ENCODE results near the gene CIRBP.

GRCh38 chr19:1229924-1230782, 39.0 kb upstream of the CIRBP start:
- TF ChIP-seq YY1 (IDR thresholded peaks at IDR 0.05; ENCODE audit: low read depth) (no peak), POLR2AphosphoS5 (IDR thresholded peaks at IDR 0.05; ENCODE audit: low read depth, low read length) (no peak), CTCF (IDR thresholded peaks at IDR 0.05) (no peak), TEAD4 (IDR thresholded peaks at IDR 0.05; ENCODE audit: borderline replicate concordance, insufficient read depth) (no peak), TAF1 (IDR thresholded peaks at IDR 0.05; ENCODE audit: borderline replicate concordance, low read depth, low read length) (no peak), ELF1 (IDR thresholded peaks at IDR 0.05) (no peak), IRF3 (IDR thresholded peaks at IDR 0.05; ENCODE audit: low read depth, low read length) (no peak), FOXJ3 (CRISPR knock-in tag; IDR thresholded peaks at IDR 0.05) (no peak), TCF12 (IDR thresholded peaks at IDR 0.05) (no peak), EZH2phosphoT487 (IDR thresholded peaks at IDR 0.05; ENCODE audit: borderline replicate concordance, low read depth) (no peak)
- TF ChIP-seq, protein P1, sequence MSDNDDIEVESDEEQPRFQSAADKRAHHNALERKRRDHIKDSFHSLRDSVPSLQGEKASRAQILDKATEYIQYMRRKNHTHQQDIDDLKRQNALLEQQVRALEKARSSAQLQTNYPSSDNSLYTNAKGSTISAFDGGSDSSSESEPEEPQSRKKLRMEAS (IDR thresholded peaks at IDR 0.05; ENCODE audit: low read depth), result no peak
- TF ChIP-seq, protein P2, sequence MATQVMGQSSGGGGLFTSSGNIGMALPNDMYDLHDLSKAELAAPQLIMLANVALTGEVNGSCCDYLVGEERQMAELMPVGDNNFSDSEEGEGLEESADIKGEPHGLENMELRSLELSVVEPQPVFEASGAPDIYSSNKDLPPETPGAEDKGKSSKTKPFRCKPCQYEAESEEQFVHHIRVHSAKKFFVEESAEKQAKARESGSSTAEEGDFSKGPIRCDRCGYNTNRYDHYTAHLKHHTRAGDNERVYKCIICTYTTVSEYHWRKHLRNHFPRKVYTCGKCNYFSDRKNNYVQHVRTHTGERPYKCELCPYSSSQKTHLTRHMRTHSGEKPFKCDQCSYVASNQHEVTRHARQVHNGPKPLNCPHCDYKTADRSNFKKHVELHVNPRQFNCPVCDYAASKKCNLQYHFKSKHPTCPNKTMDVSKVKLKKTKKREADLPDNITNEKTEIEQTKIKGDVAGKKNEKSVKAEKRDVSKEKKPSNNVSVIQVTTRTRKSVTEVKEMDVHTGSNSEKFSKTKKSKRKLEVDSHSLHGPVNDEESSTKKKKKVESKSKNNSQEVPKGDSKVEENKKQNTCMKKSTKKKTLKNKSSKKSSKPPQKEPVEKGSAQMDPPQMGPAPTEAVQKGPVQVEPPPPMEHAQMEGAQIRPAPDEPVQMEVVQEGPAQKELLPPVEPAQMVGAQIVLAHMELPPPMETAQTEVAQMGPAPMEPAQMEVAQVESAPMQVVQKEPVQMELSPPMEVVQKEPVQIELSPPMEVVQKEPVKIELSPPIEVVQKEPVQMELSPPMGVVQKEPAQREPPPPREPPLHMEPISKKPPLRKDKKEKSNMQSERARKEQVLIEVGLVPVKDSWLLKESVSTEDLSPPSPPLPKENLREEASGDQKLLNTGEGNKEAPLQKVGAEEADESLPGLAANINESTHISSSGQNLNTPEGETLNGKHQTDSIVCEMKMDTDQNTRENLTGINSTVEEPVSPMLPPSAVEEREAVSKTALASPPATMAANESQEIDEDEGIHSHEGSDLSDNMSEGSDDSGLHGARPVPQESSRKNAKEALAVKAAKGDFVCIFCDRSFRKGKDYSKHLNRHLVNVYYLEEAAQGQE (IDR thresholded peaks at IDR 0.05; ENCODE audit: low read depth, low read length), result no peak
- TF ChIP-seq, protein P3, sequence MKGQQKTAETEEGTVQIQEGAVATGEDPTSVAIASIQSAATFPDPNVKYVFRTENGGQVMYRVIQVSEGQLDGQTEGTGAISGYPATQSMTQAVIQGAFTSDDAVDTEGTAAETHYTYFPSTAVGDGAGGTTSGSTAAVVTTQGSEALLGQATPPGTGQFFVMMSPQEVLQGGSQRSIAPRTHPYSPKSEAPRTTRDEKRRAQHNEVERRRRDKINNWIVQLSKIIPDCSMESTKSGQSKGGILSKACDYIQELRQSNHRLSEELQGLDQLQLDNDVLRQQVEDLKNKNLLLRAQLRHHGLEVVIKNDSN (IDR thresholded peaks at IDR 0.05; ENCODE audit: borderline replicate concordance, low read depth), result no peak
